Dermis blood vessel endothelial cell (primary cell): Measurements from ENCODE around the gene ETHE1. TPM values are rescaled to one million over a fixed set of nuclear protein-coding genes. Genes with fewer than 3 reads are reported as not detected.

Experiments used
- DNase-seq: peaks from one replicate; pipeline ENCODE4 v3.0.0; 2010
- total RNA-seq: library from RNA; depleted of rRNA; stranded (reverse); fragments of >200 nt; gene quantifications from 2 replicates; pipeline ENCODE4 v1.2.3, GENCODE V29; 2014

ETHE1 gene
- total RNA-seq, 1 donor from 2014 or later = 102 TPM

- peak; percentile 93 for DNase-seq
Observed at GRCh38 chr19:43463381-43464133, 63.4 kb downstream of the ETHE1 start.

- DNase-seq = no peak
Observed at GRCh38 chr19:43462785-43463380, 64.1 kb downstream of the ETHE1 start.

- no peak for DNase-seq
Observed at GRCh38 chr19:43462383-43462782, 64.6 kb downstream of the ETHE1 start.

GRCh38 chr19:43461303-43461702 is 65.7 kb downstream of the ETHE1 start:
- no peak for DNase-seq

- no peak for DNase-seq
Observed at GRCh38 chr19:43460362-43461016, 66.5 kb downstream of the ETHE1 start.

GRCh38 chr19:43457809-43458208 is 69.2 kb downstream of the ETHE1 start:
- no peak for DNase-seq

Other genes starting within 250 kb of the ETHE1 start
- 0.05 TPM in 1 of 2 replicates, not detected in the other for gene CD177, start 173.5 kb downstream of the ETHE1 start, total RNA-seq
- not detected in 2 replicates for gene TEX101, start 112.3 kb downstream of the ETHE1 start, total RNA-seq
- gene LYPD3, start 61.6 kb downstream of the ETHE1 start, total RNA-seq = 0.17 and 0.33 TPM in 2 replicates
- 34.2 and 49.8 TPM in 2 replicates for gene PHLDB3, start 22.5 kb downstream of the ETHE1 start, total RNA-seq
- gene ZNF575, start 6.0 kb upstream of the ETHE1 start, total RNA-seq = 0.23 TPM in 1 of 2 replicates, not detected in the other
- gene XRCC1, start 48.3 kb upstream of the ETHE1 start, total RNA-seq = 16.8 and 18.6 TPM in 2 replicates
- gene PINLYP, start 48.6 kb upstream of the ETHE1 start, total RNA-seq = 0.68 and 3.7 TPM in 2 replicates
- gene IRGQ, start 68.9 kb upstream of the ETHE1 start, total RNA-seq = 27.2 and 34.6 TPM in 2 replicates
- 10.8 and 12.6 TPM in 2 replicates for gene ZNF576, start 69.4 kb upstream of the ETHE1 start, total RNA-seq
- gene SRRM5, start 84.9 kb upstream of the ETHE1 start, total RNA-seq = 0.05 and 0.17 TPM in 2 replicates
- 41.5 and 46.5 TPM in 2 replicates for gene ZNF428, start 92.4 kb upstream of the ETHE1 start, total RNA-seq
- 8.7 and 11.9 TPM in 2 replicates for gene CADM4, start 112.6 kb upstream of the ETHE1 start, total RNA-seq
- 23.3 and 24.2 TPM in 2 replicates for gene PLAUR, start 143.0 kb upstream of the ETHE1 start, total RNA-seq
- gene IRGC, start 188.9 kb upstream of the ETHE1 start, total RNA-seq = not detected in 2 replicates
- 8.8 and 9.0 TPM in 2 replicates for gene SMG9, start 227.8 kb upstream of the ETHE1 start, total RNA-seq